SH-SY5Y (cell line): ENCODE measurements around the gene ETV1.

ENCODE experiments used
- GATA2 ChIP-seq: IDR thresholded peaks from 2 replicates; pipeline ENCODE4 v1.6.1; 2011; ENCODE audit warnings: mild to moderate bottlenecking, low read depth, low read length
- GATA3 ChIP-seq: IDR thresholded peaks from 2 replicates; pipeline ENCODE4 v1.6.1; 2011; ENCODE audit warnings: low read depth, mild to moderate bottlenecking, low read length, moderate library complexity

GRCh38 chr7:13894954-13895353 is 94.5 kb downstream of the ETV1 start:
- TF ChIP-seq GATA3 (no peak), GATA2 (no peak; the same call in 1 of the 2 replicates)
